Measurements from ENCODE around the gene NAXD.
"Not testable (repeated sequence)": the region's sequence is repeated elsewhere in the genome, so short reads cannot be mapped to it uniquely, and the experiment has no call there.

Gene NAXD

GRCh38 chr13:110597041-110597689 is 18.2 kb upstream of the NAXD start:
- DNase-seq = no peak

- no peak for DNase-seq
Observed at GRCh38 chr13:110600261-110600819, 15.0 kb upstream of the NAXD start.

DNA sequence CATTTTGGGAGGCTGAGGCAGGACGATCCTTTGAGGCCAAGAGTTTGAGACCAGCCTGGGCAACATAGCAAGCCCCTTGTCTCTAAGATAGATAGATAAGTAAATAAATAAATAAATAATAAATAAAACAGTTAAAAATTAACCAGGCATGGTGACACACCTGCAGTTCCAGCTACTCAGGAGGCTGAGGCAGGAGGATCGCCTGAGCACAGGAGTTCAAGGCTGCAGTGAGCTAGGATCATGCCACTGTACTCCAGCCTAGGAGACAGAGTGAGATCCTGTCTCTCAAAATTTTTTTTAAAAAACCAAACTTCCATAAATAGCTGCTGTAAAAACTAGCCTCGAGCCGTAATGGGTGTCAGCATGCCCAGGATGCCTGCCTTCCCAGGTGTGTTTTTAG is 14.4 kb upstream of the NAXD start:
- DNase-seq = no peak

DNA sequence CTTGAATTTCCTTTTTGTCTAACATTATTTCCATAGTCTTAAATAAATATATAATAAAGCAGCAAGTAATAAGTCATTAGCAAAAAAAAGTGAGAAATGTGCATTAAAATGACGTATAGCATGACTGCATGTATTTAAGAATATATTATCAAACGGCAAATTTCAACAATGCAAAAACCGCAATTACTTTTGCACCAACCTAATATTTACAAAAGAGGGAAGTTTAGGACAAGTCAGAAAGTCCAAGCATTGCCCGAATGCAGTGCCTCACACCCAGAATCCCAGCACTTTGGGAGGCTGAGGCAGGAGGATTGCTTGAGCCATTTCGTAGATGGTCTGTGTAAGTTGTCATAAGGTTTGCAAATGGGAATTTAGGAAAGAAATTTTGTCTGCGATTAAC is 10.2 kb upstream of the NAXD start:
- DNase-seq = no peak

GRCh38 chr13:110606281-110606680 is 9.1 kb upstream of the NAXD start:
- DNase-seq = not testable (repeated sequence)

DNA sequence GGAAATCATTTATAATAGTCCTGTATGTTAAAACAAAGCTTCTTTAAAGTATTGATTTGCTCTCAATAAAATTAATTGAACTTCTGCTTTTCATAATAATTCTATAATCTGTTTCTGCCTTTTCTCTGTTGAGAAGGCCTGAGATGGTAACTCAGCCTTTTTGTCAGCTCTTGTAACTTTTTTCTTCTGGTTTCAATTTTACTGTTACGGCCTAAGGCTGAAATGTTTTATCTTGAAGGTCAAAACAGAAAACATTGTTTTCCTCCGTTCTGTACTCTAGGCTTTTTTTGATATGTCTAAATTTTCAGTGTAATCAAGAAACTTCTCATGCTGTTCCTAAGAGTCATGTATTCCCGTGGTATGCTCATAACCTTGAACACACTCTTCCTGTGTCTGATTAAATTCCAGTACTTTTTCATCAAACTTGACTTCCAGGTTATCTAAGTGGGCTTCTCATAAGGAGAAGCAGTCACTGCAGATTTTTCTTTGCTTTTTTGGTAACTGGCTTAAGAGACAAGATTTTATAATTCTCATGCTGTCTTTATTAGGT is 7.6 kb upstream of the NAXD start:
- no peak for DNase-seq

DNA sequence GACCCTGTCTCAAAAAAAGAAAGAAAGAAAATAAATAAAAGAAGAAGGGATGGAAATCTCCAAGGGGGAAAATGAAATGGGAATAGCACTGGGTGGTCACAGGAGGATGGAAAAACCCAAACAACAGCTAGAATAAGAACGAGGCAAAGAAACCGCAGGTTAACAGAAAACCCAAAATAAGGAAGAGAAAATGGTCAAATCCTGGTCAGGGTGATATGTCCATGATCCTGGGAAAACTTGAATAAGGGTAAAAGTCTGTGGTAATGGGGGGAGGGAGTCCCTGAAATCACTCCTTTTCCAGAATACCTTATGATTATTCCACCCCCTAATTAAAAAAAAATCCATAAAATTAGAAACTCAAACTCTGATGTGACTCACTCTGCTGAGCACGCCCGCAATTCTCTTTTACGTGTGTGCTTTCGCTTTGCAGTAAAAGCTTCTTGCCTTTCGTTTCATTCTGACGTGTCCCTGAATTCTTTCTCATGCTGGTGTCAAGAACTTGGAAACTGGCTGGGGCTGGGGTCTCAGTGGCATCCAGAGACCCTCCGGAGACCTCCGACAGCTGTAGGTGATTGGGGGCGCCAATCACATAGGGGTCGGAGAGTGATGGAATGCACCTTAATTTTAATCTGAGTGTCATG is 4.3 kb upstream of the NAXD start:
- DNase-seq = no peak

DNA sequence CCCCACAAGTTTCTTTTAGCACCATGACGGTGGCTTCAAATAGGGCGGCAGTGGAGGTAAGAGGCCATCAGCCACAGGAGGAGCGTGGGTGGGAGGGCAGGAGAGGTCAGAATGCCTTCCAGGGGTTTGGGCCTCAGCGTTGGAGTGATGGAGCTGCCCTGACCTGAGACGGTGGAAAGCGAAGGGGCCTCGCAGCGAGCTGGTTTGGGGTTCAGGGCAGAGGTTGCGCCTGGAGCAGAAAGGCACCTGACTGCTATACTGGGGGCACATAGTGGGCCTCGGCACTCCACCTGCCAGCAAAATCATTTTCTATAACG is 382 bp upstream of the NAXD start:
- no peak for DNase-seq

GRCh38 chr13:110616103-110617101 is 1.1 kb downstream of the NAXD start:
- DNase-seq = peak in 1 of 2 donors; percentile 27

DNA sequence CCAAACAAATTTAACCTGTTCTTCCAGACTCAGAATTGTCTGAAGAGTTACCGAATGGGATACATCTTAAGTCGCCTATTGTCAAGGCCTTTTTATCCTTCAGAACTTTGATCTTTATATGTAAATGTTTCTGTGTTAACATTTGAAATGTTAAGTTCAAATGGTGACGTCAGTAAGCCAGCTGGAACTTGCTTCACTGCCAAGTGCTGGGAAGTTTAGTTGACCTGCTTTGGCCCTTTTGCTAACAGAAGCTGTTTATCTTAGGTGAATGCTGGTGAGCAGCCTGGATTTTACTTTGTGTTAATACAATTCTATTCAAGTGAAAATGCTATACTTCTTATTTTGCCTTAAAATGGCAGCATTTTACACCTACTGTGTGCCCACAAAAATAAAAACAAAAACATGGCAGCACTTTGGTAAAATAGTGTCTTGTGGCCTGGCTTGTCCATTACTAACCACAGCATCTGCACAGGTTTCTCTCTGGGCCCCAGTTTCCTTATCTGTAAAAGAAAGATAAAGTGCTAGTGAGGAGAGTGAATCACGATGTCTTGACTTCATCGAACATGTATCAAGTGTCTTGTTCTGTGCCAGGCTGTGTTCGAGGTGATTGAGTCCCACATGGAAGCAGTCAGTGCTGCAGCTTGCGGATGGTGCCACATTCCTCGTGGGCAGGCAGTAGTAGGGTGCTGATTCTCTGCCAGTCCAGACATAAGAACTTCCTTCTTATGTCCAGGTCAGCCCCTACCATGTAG is 2.2 kb downstream of the NAXD start:
- DNase-seq = no peak

- no peak for DNase-seq
Observed at GRCh38 chr13:110618167-110618566, 2.8 kb downstream of the NAXD start.

DNA sequence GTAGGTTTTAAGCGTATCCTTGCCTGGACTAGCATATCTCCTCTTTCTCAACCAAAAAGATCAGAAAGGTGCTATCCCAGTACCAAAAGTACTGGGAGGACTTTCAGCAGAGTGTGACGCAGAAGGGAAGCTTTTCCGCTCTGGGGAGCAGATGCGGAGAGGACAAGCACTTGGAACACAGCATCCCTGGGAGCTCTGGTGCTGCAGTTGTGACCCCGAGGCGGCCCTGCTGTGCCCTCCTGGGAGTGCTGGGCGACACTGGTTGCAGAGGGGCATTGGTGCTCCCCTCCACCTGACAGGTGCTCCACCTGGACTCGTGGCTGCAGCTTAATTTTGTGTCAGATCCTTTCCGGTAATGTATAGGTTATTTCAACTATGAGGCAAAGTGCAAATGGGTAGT is 3.4 kb downstream of the NAXD start:
- no peak for DNase-seq

DNA sequence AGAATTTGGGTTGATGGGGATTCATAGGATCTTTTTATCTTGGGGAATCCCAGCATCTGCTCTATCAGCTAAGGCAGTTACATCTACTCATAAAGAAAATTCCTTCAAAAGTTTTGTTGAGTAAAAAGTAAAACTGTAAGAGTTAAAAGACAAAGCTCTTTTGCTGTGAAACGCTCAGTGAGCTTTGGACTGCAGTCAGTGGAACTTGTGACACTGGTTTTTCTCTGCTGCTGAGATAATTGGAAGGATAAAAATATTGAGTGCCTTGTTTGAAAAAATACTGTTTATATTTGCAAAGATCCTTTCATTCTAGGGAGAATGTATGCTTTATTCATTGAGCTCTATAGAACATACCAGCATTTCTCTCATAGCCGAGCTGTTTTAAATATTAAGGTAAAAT is 5.3 kb downstream of the NAXD start:
- no peak for DNase-seq

GRCh38 chr13:110624766-110625756 is 9.7 kb downstream of the NAXD start:
- no peak for DNase-seq

DNA sequence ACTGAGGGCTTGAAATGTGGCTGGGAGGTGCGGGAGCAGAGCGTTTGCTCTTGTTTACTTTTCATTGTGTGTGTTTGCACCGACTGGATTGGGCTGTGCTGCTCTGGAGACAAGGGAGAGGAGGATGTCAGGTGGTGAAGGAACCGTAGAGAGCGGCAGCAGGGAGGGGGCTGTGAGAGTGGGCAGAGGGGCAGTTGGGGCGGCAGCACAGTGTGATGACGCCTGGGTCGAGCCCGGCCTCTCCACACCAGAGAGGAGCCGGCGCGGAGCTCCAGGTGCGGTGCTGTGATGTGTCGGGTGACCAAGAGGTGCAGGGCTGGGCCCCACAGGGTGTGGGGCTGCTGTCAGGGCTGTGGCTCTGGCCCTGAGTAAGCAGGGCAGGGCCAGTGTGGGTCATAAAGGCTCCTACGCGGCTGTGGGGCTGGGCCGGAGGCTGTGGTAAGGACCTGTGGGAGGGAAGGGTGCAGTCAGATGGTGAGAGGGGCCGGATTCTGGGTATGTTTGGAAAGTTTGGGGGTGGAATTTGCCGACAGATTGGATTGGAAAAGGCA is 10.5 kb downstream of the NAXD start:
- no peak for DNase-seq

DNA sequence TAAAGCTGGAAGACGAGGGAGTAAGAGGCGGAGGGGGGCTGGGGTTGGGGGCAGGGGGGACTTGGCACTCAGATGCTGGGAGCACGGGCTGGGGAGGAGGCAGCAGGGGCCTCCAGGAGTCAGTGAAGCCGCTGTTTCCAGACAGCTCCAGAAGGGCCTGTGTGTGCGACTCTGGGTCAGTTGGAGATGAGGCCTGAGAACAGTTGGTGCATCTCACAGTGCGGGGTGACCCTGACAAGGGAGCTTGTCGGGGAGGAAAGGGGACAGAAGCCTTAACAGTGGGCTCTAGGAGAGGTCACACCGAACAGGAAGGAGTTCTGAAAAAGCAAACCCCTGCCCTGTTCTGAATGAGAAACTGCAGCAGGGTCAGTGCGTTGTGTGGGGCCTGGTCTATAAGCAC is 11.2 kb downstream of the NAXD start:
- no peak for DNase-seq

DNA sequence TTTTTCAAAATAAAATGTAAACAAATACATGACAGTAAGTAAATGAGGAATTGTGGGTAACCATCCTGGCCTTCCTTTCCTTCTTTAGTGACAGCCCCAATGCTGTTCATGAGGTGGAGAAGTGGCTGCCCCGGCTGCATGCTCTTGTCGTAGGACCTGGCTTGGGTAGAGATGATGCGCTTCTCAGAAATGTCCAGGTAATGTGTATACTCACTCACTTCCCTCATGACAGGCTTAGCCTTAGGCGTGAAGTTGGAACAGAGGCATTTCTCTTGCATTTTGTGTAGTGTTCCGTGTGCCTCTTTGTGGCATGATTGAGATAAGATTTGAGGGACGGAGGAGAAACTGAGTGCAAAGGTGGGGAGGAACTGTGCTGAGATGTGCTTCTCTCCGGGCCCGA is 12.0 kb downstream of the NAXD start:
- DNase-seq = no peak

GRCh38 chr13:110627761-110628476 is 12.6 kb downstream of the NAXD start:
- DNase-seq = no peak

DNA sequence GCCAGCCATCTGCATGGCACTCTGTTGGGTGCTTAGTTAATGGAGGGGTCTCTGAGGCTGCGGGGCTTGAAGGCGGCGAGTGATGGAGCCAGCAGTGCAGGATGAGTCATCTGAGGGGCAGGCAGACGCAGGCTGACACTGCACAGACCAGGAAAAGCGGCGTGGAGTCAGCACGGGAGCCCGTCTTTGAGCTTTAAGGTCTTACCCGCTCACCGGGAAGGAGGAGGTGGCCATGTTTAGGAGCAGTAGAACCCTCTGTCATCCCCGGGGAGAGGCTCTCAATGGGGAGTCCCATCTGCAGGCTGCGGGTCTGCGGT is 13.1 kb downstream of the NAXD start:
- no peak for DNase-seq

DNA sequence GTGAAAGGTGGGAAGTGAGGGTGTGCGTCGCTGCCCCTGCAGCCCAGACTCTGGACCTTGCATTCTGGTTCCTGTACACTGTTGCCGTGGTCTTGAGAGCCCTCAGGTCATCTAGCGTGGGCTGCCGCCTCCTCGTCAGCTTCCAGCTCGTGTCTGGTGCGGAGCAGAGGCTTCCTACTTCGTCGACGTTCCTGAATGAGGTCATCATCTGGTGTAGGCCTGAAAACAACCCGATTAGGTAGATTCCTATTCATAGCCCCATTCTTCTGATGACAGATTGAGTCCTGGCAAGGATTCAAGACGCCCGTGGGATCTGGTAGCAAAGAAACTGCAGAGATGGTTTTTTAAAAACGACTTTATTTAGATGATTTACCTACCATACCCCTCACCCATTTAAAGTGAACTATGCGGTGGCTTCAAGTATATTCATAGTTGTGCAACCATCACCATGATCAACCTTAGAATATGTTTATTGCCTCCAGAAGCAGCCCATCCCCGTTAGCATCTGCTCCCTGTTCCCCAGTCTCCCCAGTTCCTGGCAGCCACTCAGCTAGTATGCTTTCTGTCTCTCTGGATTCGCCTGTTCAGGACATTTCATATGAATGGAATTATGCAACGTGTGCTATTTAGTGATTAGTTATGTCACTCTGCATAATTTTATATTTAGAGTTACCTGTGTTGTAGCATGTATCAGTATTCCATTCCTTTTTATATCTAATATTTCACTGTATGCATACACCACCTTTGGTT is 13.8 kb downstream of the NAXD start:
- DNase-seq = no peak

Data from CD4-positive, alpha-beta T cell treated with Interleukin-4 for 1 hour (primary cell).